GM18907 (cell line): ENCODE data around the gene GRAP2.
"Not testable (repeated sequence)": the region's sequence is repeated elsewhere in the genome, so short reads cannot be mapped to it uniquely, and the experiment has no call there.

ENCODE experiments used
- ATAC-seq: cut with Tn5 transposase; IDR thresholded peaks from one replicate; pipeline ENCODE4 v1.9.1; 2021; ENCODE audit warnings: mild to moderate bottlenecking, moderate library complexity; ENCODE audit not compliant: unreplicated experiment

GRAP2 gene

GRCh38 chr22:39991159-39991860, 90.4 kb downstream of the GRAP2 start:
- ATAC-seq, result no peak

GRCh38 chr22:39992088-39992826, 91.4 kb downstream of the GRAP2 start:
- ATAC-seq, result no peak

GRCh38 chr22:39992894-39993293, 92.0 kb downstream of the GRAP2 start:
- ATAC-seq, result not testable (repeated sequence)

GRCh38 chr22:39994041-39994565, 93.2 kb downstream of the GRAP2 start:
- ATAC-seq, result no peak

- ATAC-seq, result no peak
These were observed 93.9 kb downstream of the GRAP2 start, which contains the start of gene FAM83F for GRCh38 chr22:39994566-39995392. FAM83F (plus strand) TSS chr22:39994954; CDS start chr22:39995043, 89 bp downstream.

- ATAC-seq, result no peak
These were observed 94.7 kb downstream of the GRAP2 start for GRCh38 chr22:39995393-39996252.

- no peak for ATAC-seq
These were observed 95.8 kb downstream of the GRAP2 start for GRCh38 chr22:39996732-39997131.

GRCh38 chr22:39997421-39997820, 96.5 kb downstream of the GRAP2 start:
- ATAC-seq, result no peak

GRCh38 chr22:39997939-39998726, 97.2 kb downstream of the GRAP2 start:
- ATAC-seq, result no peak

GRCh38 chr22:39999144-39999757, 98.4 kb downstream of the GRAP2 start:
- ATAC-seq, result no peak

- no peak for ATAC-seq
These were observed 99.3 kb downstream of the GRAP2 start for GRCh38 chr22:40000171-40000570.

GRCh38 chr22:40001106-40001505, 100.2 kb downstream of the GRAP2 start:
- no peak for ATAC-seq

- ATAC-seq, result no peak
These were observed 101.1 kb downstream of the GRAP2 start for GRCh38 chr22:40001800-40002577.

GRCh38 chr22:40002935-40003715, 102.2 kb downstream of the GRAP2 start:
- no peak for ATAC-seq

- ATAC-seq, result no peak
These were observed 104.0 kb downstream of the GRAP2 start for GRCh38 chr22:40004836-40005235.

- ATAC-seq, result no peak
These were observed 105.8 kb downstream of the GRAP2 start for GRCh38 chr22:40006641-40007040.
